Nephron (organoid): ENCODE measurements around the gene SNRNP200.
"Not testable (repeated sequence)": the region's sequence is repeated elsewhere in the genome, so short reads cannot be mapped to it uniquely, and the experiment has no call there.

Experiments used
- H3K27ac Mint-ChIP-seq, 3 experiments: 2 replicates each; pipeline ENCODE4 v1.8.0; 2020; ENCODE audit warnings: mixed read lengths in 3 of 3, mild to moderate bottlenecking in 2 of 3, moderate library complexity in 1 of 3
- H3K27me3 Mint-ChIP-seq: 2 replicates; pipeline ENCODE4 v1.8.0; 2021; ENCODE audit warnings: low read depth, mild to moderate bottlenecking, moderate library complexity, mixed read lengths
- H3K36me3 Mint-ChIP-seq: 2 replicates; pipeline ENCODE4 v1.8.0; 2020; ENCODE audit warnings: low read depth, mixed read lengths
- H3K4me1 Mint-ChIP-seq: 2 replicates; pipeline ENCODE4 v1.8.0; 2020; ENCODE audit warnings: mixed read lengths
- H3K4me3 Mint-ChIP-seq, 3 experiments: 2 replicates each; pipeline ENCODE4 v1.8.0; 2020; ENCODE audit warnings: mild to moderate bottlenecking in 3 of 3, mixed read lengths in 3 of 3, moderate library complexity in 2 of 3
- H3K9me3 Mint-ChIP-seq: 2 replicates; pipeline ENCODE4 v1.8.0; 2020; ENCODE audit warnings: mixed read lengths
- CTCF ChIP-seq, 3 experiments: fragments of 200-600 bp; sonication (generic); IDR thresholded peaks; one replicate each; pipeline ENCODE4 v1.5.0; 2021; ENCODE audit warnings: antibody characterized with exemption in 3 of 3; ENCODE audit not compliant: unreplicated experiment in 3 of 3

Gene SNRNP200

DNA sequence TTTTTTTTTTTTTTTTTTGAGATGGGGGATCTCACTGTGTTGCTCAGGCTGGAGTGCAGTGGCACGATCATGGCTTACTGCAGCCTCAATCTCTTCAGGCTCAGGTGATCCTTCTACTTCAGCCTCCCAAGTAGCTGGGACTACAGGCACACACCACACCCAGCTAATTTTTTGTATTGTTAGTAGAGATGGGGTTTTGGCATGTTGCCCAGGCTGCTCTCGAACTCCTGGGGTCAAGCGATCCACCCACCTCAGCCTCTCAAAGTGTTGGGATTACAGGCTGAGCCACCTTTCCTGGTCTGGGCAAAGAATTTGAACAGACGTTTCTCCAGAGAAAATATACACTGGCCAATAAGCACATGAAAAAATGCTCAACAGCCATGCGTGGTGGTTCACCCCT is 2.9 kb upstream of the SNRNP200 start:
- Mint-ChIP-seq H3K27me3 (peaks cover 5% of the 10 kb centered on the region), H3K27ac (no peak overlapping the region), H3K9me3 (no peaks in the 10 kb centered on the region), H3K4me1 (peaks cover 29% of the 10 kb centered on the region), H3K4me3 (no peak overlapping the region), H3K36me3 (peaks cover 17% of the 10 kb centered on the region)
- no peak for TF ChIP-seq CTCF (IDR thresholded peaks at IDR 0.05; ENCODE audit: unreplicated experiment in 3 of 3)

DNA sequence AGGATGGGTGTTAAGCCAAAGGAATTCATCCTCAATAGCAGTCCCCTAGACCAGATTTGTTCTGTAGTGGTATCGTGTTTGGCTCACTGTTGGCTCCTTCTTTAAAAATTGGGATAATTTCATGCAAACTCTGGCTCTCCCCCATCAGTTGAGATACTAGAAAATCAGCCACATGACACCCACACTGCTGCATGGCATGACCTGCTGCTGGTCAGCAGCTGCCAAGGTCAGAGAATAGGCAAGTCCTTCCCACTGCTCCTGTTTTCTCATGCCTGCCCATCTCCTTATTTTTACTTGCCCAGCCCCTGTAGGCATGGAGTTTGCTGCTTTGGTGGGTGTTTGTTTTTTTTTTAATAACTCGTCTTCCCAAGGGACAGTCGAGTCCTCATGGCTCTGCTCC is 1.0 kb upstream of the SNRNP200 start:
- H3K27me3 Mint-ChIP-seq, result peaks cover 5% of the 10 kb centered on the region
- TF ChIP-seq CTCF (IDR thresholded peaks at IDR 0.05; ENCODE audit: unreplicated experiment in 3 of 3), result no peak
- H3K36me3 Mint-ChIP-seq, result peaks cover 36% of the 10 kb centered on the region
- peaks cover 39% of the 10 kb centered on the region for H3K4me1 Mint-ChIP-seq
- H3K9me3 Mint-ChIP-seq, result no peaks in the 10 kb centered on the region
- peak overlapping the region; percentile 100 for H3K4me3 Mint-ChIP-seq
- peak overlapping the region; percentile 97 to 99 (median 99) for H3K27ac Mint-ChIP-seq

GRCh38 chr2:96305979-96306308 is 598 bp upstream of the SNRNP200 start:
- Mint-ChIP-seq H3K36me3 (peaks cover 40% of the 10 kb centered on the region), H3K27ac (peak overlapping the region; percentile 97 to 99 (median 99)), H3K9me3 (no peaks in the 10 kb centered on the region), H3K27me3 (peaks cover 5% of the 10 kb centered on the region), H3K4me3 (peak overlapping the region; percentile 100), H3K4me1 (peaks cover 39% of the 10 kb centered on the region)
- TF ChIP-seq CTCF (IDR thresholded peaks at IDR 0.05; ENCODE audit: unreplicated experiment in 3 of 3), result no peak

GRCh38 chr2:96304606-96305005 is 740 bp downstream of the SNRNP200 start:
- Mint-ChIP-seq H3K27me3 (no peaks in the 10 kb centered on the region), H3K4me1 (peaks cover 39% of the 10 kb centered on the region), H3K36me3 (peaks cover 46% of the 10 kb centered on the region), H3K27ac (peak overlapping the region; percentile 97 to 99 (median 99)), H3K9me3 (no peaks in the 10 kb centered on the region), H3K4me3 (peak overlapping the region; percentile 100)
- no peak for TF ChIP-seq CTCF (IDR thresholded peaks at IDR 0.05; ENCODE audit: unreplicated experiment in 3 of 3)

GRCh38 chr2:96301865-96302264 is 3.5 kb downstream of the SNRNP200 start:
- TF ChIP-seq CTCF (IDR thresholded peaks at IDR 0.05; ENCODE audit: unreplicated experiment in 3 of 3), result no peak
- Mint-ChIP-seq H3K9me3 (no peaks in the 10 kb centered on the region), H3K27ac (no peak overlapping the region), H3K4me1 (peaks cover 39% of the 10 kb centered on the region), H3K27me3 (no peaks in the 10 kb centered on the region), H3K36me3 (peaks cover 73% of the 10 kb centered on the region), H3K4me3 (peak overlapping the region in 1 of 3 experiments; percentile 63)

GRCh38 chr2:96296925-96297324 is 8.4 kb downstream of the SNRNP200 start:
- Mint-ChIP-seq H3K4me1 (peaks cover 3% of the 10 kb centered on the region), H3K4me3 (no peak overlapping the region), H3K27ac (no peak overlapping the region), H3K36me3 (peaks cover 83% of the 10 kb centered on the region), H3K9me3 (no peaks in the 10 kb centered on the region), H3K27me3 (no peaks in the 10 kb centered on the region)
- TF ChIP-seq CTCF (IDR thresholded peaks at IDR 0.05; ENCODE audit: unreplicated experiment in 3 of 3), result no peak

DNA sequence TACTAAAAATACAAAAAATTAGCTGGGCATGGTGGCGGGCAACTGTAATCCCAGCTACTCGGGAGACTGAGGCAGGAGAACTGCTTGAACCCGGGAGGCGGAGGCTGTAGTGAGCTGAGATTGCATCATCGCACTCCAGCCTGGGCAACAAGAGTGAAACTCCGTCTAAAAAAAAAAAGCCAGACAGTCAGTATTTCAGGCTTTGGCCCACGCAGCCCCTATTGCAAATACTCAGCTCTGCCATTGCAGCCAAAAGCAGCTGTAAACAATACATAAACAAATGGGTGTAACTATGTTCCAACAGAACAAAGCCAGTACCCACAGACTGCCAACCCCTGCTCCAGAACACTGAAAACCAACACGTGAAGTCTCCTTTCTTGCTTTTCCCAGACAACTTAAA is 11.1 kb downstream of the SNRNP200 start:
- H3K9me3 Mint-ChIP-seq, H3K27ac Mint-ChIP-seq, H3K4me1 Mint-ChIP-seq, H3K4me3 Mint-ChIP-seq, H3K27me3 Mint-ChIP-seq: not testable (repeated sequence)
- H3K36me3 Mint-ChIP-seq, result peaks cover 88% of the 10 kb centered on the region
